HL-60 (cell line): ENCODE data around the gene OCIAD1.

ENCODE experiments used
- CTCF ChIP-seq: IDR thresholded peaks from one replicate; pipeline ENCODE4 v1.5.1; 2011; ENCODE audit warnings: low read length, control low read depth, inconsistent platforms; ENCODE audit not compliant: insufficient read depth
- GABPA ChIP-seq: IDR thresholded peaks from 2 replicates; pipeline ENCODE4 v1.6.1; 2012; ENCODE audit warnings: low read depth
- POLR2AphosphoS5 ChIP-seq: IDR thresholded peaks from 2 replicates; pipeline ENCODE4 v1.6.1; 2012; ENCODE audit warnings: low read depth

- TF ChIP-seq CTCF (no peak), GABPA (no peak), POLR2AphosphoS5 (no peak)
Measured at GRCh38 chr4:48792348-48793006, 38.4 kb upstream of the OCIAD1 start.
